GM12875 (cell line): ENCODE data around the gene HES3.

Experiments
- H3K4me3 ChIP-seq: one replicate; pipeline ENCODE4 v1.5.1; 2011; ENCODE audit warnings: low read depth, low read length, control low read depth
- CTCF ChIP-seq: IDR thresholded peaks from 2 replicates; pipeline ENCODE4 v1.5.1; 2011; ENCODE audit warnings: low read depth, mild to moderate bottlenecking, control low read depth, inconsistent platforms, low read length, moderate library complexity, borderline replicate concordance; ENCODE audit not compliant: insufficient read depth

HES3 gene

GRCh38 chr1:6261615-6261995 is 17.6 kb downstream of the HES3 start:
- TF ChIP-seq CTCF, result no peak
- no peak overlapping the region for H3K4me3 ChIP-seq

GRCh38 chr1:6262555-6263420 is 18.8 kb downstream of the HES3 start:
- no peak overlapping the region for H3K4me3 ChIP-seq
- no peak for TF ChIP-seq CTCF

- H3K4me3 ChIP-seq, result no peak overlapping the region
- no peak for TF ChIP-seq CTCF
Measured at GRCh38 chr1:6263716-6264115, 19.7 kb downstream of the HES3 start.

GRCh38 chr1:6265151-6265550 is 21.2 kb downstream of the HES3 start:
- H3K4me3 ChIP-seq, result no peak overlapping the region
- TF ChIP-seq CTCF, result no peak

GRCh38 chr1:6266641-6267040 is 22.7 kb downstream of the HES3 start:
- H3K4me3 ChIP-seq, result no peak overlapping the region
- TF ChIP-seq CTCF, result no peak

GRCh38 chr1:6267686-6268322 is 23.8 kb downstream of the HES3 start:
- no peak for TF ChIP-seq CTCF
- no peak overlapping the region for H3K4me3 ChIP-seq

- TF ChIP-seq CTCF, result no peak
- H3K4me3 ChIP-seq, result no peak overlapping the region
Measured at GRCh38 chr1:6268415-6268814, 24.4 kb downstream of the HES3 start.
